HT1080 (cell line): ENCODE data around the gene UBE2Z. TPM values are rescaled to one million over a fixed set of nuclear protein-coding genes. Genes with fewer than 3 reads are reported as not detected.
"Not testable (repeated sequence)": the region's sequence is repeated elsewhere in the genome, so short reads cannot be mapped to it uniquely, and the experiment has no call there.

Experiments used
- DNase-seq: peaks from one replicate; pipeline ENCODE4 v3.0.0-alpha.2; 2015; ENCODE audit warnings: low read depth
- polyA plus RNA-seq, 2 experiments: library from polyadenylated mRNA; depleted of rRNA; stranded (reverse); fragments of >200 nt; gene quantifications; 2 replicates each; pipeline ENCODE4 v1.2.3, GENCODE V29; 2015
- total RNA-seq: library from RNA; depleted of rRNA; stranded (reverse); fragments of >200 nt; shearing (Covaris generic); gene quantifications from 2 replicates; pipeline ENCODE4 v1.2.3, GENCODE V29; 2014; rRNA removed

The UBE2Z gene
- total RNA-seq = 94.8 and 123 TPM in 2 replicates
- polyA plus RNA-seq (2015; cell fraction: cytosol; rRNA removed) = 98.1 and 101 TPM in 2 replicates
- polyA plus RNA-seq (2015; cell fraction: nucleus; rRNA removed) = 106 and 121 TPM in 2 replicates

DNA sequence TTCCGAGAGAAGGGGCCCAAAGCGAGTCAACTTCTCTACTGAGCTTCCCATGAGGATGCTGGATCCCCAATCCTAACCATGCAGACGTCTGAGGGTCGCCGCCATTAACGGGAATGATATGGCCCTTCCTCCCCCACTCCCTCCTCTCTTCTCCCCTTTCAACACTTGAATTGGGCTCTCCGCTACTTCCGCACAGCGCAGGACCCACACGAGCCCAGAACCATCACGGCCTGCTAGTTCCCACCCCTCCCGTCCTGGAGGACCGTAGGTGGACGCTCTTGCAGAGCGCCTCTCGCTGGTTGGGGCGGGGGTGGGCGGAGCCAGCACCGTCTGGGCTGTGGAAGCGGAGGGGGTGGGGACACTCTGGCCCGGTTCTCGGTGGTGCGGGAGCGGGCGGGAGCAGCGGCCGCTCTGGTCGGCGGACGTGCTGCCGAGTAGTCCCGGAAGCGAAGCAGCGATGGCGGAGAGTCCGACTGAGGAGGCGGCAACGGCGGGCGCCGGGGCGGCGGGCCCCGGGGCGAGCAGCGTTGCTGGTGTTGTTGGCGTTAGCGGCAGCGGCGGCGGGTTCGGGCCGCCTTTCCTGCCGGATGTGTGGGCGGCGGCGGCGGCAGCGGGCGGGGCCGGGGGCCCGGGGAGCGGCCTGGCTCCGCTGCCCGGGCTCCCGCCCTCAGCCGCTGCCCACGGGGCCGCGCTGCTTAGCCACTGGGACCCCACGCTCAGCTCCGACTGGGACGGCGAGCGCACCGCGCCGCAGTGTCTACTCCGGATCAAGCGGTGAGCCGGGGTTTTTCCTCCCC, at the start of gene UBE2Z:
Gene UBE2Z (plus strand): TSS at position 361 of the 797 bp plus-strand sequence. CDS start 97 bp downstream, at position 458.
- DNase-seq = peak; percentile 92

DNA sequence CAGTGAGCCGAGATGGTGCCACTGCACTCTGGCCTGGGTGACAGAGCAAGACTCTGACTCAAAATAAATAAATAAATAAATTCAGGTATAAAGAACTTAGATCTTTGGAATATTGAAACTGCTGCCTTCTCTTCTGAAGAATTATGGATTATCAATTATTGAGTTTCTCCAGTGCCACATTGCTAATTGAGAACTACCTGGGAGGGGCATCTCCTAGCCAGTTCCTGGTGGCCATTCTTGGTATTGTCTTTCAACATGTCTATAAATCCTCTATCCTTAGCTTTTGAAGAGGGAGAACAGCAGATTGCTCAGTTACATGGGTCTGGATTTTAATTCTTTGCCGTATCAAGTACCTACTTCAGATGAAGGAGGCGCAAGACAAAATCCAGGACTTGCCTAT, 48.2 kb upstream of the UBE2Z start:
- DNase-seq = no peak

DNA sequence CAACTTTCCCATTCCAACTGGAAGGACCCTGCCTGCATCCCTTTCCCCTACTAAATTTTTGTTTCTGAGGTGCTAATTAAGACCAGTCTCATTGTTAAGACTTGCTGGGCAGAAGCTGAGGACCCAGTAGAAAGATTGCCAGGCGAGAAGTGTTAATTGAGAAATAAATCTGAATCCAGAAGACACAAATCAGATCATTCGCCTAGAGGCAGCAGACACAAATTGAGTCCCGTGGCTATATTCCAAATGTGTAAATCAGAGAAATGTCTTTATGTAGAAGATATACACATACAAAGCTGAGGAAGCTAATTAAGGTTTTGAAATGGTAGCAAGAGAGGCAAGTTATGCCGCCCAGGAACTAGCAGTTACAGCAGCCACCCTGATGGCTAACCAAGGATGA, 47.8 kb upstream of the UBE2Z start:
- no peak for DNase-seq

DNA sequence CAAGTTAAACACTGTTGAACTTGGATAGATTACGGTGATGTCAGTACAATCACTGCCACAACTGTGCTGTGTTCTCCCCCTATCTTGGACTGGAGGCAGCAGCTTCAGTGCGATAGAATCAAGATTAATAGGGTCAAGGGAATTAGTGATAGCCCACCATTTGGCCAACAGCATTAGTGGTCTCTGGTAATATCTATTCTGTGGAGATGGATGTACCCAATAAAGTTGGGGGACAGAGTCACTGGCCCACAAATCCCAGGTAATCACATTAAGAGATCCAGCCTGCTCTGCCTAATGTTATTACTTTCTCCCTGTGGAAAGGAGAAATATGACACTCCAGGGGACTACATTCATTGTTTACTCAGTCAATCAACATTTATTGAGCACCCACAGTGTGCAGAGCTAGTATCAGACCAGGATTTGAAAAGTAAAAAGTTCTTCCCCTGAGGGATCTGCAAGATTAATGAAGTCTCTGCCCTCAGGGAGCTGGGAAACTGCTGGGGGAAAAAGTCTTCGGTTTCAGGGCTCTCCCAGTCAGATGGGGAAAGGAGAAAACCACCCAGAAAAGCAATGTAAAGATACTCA, 39.2 kb upstream of the UBE2Z start:
- no peak for DNase-seq

DNA sequence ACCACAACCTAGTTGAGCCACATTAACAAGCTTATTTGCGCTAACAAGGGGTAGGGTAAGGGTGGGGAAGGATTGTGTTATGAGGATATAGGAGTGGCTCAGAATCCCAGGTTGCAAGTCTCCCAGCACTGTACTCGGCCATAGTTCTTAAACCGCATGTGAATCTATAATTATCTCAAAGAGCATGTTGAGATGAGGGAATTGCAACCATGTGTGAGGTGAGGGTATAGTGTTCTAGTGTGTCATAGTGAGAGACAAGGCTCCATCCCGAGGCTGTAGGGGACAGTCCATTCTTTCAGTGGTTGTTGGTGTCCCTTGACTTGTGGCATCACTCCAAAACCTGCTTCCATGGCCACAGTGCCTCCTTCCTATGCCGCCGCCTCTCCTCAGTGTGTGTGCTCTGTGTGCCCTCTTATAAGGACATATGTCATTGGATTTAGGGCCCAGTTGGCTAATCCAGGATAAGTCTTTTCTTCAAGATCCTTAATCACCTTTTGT, 38.3 kb upstream of the UBE2Z start:
- no peak for DNase-seq

DNA sequence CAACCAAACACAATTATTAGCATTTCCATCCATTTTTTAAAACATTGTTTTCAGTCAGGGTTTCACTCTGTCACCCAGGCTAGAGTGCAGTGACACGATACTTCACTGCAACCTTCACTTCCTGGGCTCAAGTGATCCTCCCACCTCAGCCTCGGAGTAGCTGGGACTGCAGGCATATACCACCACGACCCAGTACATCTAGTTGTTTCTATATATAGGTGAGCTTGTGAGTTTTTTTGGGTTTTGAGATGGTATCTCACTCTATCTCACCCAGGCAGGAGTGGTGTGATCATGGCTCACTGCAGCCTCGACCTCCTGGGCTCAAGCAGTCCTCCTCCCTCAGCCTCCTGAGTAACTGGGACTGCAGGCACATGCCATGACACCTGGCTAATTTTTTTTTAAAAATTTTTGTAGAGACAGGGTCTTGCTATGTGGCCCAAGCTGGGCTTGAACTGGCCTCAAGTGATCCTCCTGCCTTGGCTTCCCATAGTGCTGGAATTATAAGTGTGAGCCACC, 37.1 kb upstream of the UBE2Z start:
- DNase-seq = no peak

DNA sequence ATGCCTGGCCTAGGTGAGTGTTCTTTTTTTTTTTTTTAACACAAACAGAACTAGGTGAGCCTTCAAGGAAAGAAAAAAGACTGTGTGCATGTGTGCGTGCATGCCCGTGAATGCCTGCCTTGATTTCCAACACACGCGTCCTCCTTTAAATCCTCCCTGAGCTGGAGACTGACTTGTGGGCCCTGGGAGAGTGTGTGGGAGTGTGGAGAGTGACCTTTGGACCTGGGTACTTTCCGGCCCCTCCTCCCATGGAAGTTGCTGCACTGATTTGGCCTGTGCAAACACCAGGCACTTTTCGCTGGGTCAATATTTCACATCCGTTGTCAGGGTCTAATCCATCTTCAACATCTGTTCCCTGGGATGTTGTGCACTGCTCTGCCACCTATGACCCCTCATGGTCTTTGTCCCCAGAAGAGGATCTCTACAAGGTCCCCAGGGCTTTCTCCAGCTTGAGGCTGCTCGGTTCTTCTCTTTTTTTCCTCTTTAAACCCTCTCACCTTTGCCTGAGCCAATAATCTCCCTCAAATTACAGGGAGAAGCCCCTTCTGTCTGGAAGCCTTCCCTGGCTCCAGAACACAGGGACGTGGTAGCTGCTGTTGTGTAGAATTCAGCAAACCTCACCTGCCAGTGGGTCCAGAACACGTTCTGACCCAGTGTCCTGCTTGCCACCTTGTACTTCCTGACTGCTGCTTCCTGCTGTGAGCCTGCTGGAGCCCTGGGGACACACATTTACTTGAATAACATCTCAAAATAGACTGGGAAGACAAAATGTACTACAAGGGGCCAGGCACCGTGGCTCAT, 36.5 kb upstream of the UBE2Z start:
- DNase-seq = no peak

DNA sequence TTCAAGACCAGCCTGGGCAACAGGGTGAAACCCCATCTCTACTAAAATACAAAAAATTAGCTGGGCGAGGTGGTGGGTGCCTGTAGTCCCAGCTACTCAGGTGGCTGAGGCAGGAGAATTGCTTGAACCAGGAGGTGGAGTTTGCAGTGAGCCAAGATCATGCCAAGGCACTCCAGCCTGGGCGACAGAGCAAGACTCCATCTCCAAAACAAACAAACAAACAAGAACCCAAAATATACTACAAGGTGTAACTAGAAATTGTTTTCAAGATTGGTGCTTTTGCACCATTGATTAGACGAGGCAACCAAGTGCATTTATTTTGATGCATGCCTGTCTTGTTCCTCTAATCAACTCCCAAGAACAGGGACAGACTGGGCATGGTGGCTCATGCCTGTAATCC, 35.8 kb upstream of the UBE2Z start:
- DNase-seq = not testable (repeated sequence)

DNA sequence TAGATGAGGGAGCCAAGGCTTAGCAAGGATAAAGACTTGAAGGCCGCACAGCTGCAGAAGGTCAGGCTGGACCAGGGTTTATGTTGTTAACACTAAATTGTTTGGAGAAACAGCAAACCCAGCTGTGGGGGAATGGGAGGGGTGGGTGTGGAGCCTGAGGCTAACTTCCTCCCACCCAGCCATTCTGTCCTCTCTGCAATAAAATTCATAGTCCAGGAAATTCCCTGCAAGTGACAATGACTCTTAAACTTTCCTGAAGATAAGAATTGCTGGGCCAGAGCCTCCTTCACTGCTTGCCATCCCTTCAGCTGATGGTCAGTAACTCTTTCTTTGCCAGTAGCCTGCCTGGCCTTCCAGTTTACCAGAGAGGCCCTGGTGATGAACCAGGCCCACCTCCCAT, 35.0 kb upstream of the UBE2Z start:
- DNase-seq = no peak

DNA sequence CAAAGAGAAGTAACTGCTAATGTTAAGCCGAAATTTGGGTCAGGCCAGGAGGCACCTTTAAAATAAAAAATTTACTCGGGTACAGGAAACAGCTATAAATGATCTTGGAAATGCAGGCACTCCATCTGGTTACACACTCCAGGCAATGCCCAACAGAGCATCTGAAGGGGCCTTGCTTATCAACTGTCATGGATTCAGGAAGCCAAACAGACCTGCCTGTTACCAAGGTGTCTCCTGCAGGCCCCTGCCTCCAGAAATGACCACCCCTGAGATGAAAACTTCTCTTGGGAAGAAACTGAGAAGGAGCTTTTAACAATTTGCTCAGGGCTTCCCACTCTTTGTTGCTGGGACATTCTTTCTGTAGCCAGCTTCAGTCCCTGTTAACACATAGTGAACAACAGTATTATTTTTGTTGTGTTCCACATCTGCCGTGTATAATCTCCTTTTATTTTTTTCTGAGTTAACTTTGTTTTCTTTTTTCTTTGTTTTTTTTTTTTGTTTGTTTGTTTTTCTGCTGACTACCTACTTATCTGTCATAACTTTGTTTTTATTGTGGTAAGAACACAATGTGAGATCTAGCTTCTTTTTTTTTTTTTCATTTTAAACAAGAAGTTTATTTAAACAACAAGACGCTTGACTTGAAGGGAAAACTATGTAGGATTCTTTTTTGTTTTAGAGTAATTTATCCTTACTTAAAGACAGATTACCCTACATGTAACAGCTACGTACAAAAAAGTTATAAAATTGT, 34.3 kb upstream of the UBE2Z start:
- DNase-seq = no peak

DNA sequence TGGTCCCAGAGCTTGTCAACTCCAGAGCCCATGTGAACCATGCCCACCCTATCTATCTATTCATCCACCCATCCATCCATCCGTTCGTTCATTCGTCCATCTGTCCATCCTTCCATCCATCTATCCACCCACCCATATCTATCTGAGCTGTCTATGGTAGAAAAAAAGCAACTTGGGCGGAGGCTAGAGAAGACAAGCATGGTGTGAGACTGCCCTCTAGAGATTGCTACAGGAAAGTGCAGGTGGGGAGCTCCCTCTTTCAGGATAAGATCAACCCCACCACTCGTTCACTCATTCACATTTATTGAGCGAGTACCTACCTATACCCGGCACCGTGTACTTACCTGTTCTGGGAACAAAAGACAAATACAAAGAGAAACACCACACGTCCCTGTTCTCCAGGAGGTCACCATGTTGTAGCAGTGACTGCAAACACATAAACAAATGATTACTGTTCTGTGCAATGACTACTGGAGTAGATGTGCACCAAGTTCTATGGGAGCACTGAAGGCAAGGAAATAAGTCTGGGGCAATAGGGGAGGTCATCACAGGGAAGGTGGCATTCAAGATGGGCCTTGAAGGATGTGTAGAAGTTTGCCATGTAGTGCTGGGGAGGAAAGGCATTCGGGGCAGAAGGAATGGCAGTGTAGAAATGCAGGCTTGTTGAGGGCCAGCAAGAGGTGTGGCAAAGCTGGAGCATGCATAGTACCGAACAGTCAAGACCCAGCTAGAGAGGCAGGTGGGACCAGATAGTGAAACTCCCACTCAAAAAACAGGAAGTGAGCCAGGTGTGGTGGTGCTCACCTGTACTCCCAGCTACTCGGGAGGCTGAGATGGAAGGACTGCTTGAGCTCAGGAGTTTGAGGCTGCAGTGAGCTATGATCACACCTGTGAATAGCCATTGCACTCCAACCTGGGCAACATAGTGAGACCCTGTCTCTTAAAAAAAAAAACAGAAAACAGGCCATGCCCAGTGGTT, 29.0 kb upstream of the UBE2Z start:
- DNase-seq = peak; percentile 68

DNA sequence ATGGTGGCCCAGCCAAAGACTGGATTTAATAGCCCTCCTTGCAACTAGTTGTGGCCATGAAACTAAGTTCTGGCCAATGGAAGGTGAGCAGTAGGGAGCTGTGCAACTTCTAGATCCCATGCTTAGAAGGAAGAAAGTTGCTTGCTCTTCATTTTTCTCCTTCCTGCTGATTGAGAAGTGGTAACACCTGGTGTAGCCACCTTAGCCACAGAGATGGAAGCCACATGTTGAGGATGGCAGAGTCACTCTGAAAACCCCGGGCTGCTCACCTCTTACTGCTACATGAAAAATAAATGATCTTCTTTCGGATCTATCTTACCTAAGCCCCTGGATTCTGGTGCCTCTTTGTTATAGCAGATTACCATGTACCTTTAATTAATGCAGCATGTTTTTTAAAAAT, 25.9 kb upstream of the UBE2Z start:
- DNase-seq = no peak

DNA sequence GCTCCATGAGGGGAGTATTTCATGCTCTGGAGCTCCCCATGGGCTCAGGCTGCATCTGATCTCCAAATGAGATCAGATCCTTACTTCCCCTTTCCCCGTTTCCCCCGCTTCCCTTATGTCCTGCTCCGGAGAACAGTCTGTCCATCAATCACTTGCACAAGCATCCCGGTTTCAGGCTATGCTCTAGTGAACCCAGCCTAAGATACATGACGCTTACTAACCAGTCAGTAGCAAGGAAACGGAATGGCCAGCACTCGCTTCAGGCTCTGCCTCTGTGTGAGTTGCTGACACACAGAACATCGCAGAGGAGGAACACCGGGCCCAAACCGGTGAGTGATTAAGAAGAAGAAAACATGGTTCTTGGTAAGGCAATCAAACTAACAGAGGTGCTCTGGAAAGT, 25.0 kb upstream of the UBE2Z start:
- no peak for DNase-seq

DNA sequence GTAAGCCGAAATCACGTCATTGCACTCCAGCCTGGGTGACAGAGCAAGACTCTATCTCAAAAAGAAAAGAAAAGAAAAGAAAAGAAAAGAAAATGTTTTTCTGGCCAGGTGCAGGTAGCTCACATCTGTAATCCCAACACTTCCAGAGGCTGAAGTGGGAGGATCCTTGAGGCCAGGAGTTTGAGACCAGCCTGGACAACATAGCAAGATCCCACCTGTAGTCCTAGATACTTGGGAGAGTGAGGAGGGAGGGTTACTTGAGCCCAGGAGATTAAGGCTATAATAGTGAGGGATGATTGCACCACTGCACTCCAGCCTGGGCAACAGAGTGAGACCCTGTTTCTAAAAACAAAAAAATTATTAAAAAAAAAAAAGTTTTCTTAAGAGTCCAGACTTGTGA, 18.1 kb upstream of the UBE2Z start:
- DNase-seq = no peak

DNA sequence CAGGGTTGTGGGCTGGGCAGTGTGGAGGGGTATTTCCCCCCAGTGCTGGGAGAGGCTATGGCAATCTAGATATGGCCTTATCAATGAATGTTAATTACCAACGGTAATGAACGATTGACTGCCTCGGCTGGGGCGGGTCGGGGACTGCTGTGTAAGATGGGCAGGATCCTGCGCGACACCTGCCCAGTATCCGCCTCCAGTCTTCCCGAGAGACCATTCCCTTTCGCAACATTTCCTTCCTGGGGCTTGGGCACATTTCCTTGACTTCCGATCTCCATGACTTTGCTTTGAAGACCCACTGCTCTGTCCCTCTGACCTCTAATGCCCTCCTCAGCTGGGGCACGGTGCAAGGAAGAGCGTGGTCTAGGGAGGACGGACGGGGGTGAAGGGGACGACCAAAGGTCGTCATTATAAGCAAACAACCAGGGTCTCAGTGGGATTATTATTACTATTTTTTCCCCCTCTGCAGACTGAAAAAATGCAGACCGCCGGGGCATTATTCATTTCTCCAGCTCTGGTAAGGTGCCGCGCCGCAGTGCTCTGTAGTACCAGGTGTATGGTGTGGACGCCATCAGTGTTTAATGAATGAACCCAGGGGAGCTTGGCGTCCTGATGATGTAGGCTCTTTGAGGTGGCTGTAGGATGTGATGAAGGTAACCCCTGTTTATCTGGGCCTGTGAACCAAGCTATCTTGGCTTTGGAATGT, 15.1 kb upstream of the UBE2Z start:
- DNase-seq = no peak

DNA sequence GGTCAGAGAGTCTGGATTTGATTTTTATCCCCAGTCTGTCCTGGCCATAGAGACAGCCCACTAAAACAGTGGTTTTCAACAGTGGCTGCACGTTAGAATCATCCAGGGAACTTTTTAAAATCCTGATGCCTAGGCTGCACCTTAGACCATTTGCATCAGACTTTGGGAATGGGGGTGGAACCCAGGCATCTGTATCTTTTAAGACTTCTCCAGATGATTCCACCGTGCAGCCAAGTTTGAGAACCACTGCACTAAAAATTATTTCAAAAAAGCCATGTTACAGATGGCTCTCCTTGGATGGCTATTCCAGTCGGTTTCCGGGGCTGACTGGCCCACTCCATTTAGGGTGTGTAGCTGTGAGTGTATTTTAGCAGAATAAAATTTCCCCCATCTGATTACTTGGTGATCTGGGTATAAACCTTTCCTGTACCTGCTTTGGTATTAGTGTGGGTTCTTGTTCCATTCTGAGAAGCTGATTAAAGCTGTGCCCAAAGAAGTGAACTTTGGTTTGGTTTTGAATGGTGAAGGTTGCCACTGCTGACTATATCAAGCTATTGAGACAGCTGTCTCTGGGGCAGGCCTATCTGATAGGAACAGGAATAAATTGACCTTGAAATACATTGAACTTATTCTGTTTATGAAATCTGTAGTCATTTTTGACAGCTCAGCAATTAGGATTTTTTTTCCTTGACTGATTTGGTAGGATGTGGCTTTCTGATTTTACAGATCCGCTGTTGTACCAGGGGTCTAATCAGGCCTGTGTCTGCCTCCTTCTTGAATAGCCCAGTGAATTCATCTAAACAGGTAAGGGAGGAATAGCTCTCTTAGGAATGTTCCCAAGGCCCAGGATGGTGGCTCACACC, 14.3 kb upstream of the UBE2Z start:
- no peak for DNase-seq

DNA sequence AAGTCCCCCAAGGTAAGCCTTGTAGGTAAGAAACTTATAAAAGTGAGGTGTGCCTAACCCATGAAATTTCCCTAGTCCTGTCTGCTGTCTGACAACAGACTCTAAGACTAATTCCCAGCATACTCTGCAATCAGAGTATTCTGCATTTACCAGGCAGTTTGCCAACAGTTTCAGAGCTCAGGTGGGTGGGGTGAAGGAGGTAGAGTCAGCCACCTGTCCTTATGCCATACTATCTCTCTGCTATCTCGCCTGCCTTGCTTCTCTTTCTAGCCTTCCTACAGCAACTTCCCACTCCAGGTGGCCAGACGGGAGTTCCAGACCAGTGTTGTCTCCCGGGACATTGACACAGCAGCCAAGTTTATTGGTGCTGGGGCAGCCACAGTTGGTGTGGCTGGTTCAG, 13.3 kb upstream of the UBE2Z start:
- no peak for DNase-seq

DNA sequence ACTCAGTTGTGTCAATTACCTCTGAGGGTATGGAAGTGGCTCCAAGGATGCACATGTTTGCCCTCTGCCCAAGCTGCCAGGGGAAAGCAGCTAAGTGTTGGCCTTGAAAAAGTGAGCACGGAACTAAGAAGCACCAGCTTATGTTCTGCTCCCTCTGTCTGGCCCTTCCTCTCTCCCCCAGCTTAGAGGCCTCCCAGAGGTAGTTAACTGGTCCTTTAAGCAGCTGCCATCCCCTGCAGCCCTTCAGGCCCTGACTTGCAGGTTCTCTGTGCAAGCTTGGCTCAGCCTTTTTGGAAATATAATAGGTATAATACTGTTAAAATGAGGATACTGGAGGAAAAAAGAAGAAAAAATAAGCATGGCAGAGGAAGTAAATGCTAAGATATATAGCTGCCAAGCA, 7.0 kb upstream of the UBE2Z start:
- no peak for DNase-seq
